ENCODE data around the gene DPP7. TPM values are rescaled to one million over a fixed set of nuclear protein-coding genes. Genes with fewer than 3 reads are reported as not detected.

Gene DPP7
- total RNA-seq, 1 experiment from 2014 or later: 230 TPM

- CTCF ChIA-PET: no interaction called here
- no peaks in the 10 kb centered on the region for H3K9me3 ChIP-seq
- DNase-seq: peak in 1 of 2 experiments; percentile 33
- Mint-ChIP-seq H3K4me1 (ENCODE audit: low read depth, unreplicated experiment) (peaks cover 9% of the 10 kb centered on the region), H3K36me3 (ENCODE audit: insufficient read depth, unreplicated experiment) (peaks cover 10% of the 10 kb centered on the region), H3K4me3 (ENCODE audit: unreplicated experiment) (no peak overlapping the region), H3K27me3 (ENCODE audit: insufficient read depth, unreplicated experiment) (no peaks in the 10 kb centered on the region), H3K27ac (ENCODE audit: unreplicated experiment) (no peak overlapping the region), H3K9me3 (ENCODE audit: unreplicated experiment) (no peaks in the 10 kb centered on the region)
- TF ChIP-seq CTCF (IDR thresholded peaks at IDR 0.05; ENCODE audit: insufficient read depth in 1 of 2, low read depth in 1 of 2, low read length in 1 of 2, severe bottlenecking in 1 of 2, unreplicated experiment in 1 of 2): no peak
- H3K27me3 ChIP-seq (replicated peaks; ENCODE audit: control insufficient read depth, insufficient read depth, low read length): no peaks in the 10 kb centered on the region
- no peak overlapping the region for H3K4me3 ChIP-seq (ENCODE audit: low read depth, low read length)
- intact Hi-C loops (cut with micrococcal nuclease; ENCODE audit: unreplicated experiment): no loop called here
- peaks cover 26% of the 10 kb centered on the region for H3K4me1 ChIP-seq
- POLR2A ChIA-PET: no interaction called here
- no peaks in the 10 kb centered on the region for H3K36me3 ChIP-seq (ENCODE audit: control insufficient read depth, insufficient read depth, low read length)
- no TSS peak for BruUV-seq (replicated peaks)
These were observed 39.8 kb downstream of the DPP7 start for GRCh38 chr9:137074657-137075274.

DNA sequence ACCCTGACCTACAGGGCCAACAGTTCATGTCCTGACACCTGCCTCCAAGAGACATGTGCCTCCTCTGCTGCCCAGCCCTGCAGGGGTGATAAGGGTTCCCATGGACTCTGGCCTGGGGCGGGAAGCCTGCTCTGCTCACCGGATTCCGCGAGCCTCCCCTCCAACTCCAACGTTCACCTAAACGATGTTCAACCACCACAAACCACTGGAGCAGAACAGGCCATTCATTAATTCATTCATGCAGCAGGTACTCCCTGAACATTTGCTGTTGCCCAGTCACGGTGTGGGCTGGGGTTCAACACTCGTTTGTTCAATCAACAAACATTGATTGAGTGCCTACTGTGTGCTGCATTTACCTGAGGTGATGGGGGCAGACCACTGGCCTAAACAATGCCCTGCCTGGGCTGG, 40.5 kb downstream of the DPP7 start:
- no peaks in the 10 kb centered on the region for H3K9me3 ChIP-seq
- H3K36me3 ChIP-seq (ENCODE audit: control insufficient read depth, insufficient read depth, low read length): no peaks in the 10 kb centered on the region
- ChIA-PET CTCF (no interaction called here), POLR2A (no interaction called here)
- Mint-ChIP-seq H3K27ac (ENCODE audit: unreplicated experiment) (no peak overlapping the region), H3K4me3 (ENCODE audit: unreplicated experiment) (no peak overlapping the region), H3K9me3 (ENCODE audit: unreplicated experiment) (no peaks in the 10 kb centered on the region), H3K36me3 (ENCODE audit: insufficient read depth, unreplicated experiment) (peaks cover 8% of the 10 kb centered on the region), H3K27me3 (ENCODE audit: insufficient read depth, unreplicated experiment) (no peaks in the 10 kb centered on the region), H3K4me1 (ENCODE audit: low read depth, unreplicated experiment) (peaks cover 9% of the 10 kb centered on the region)
- peaks cover 29% of the 10 kb centered on the region for H3K4me1 ChIP-seq
- intact Hi-C loops (cut with micrococcal nuclease; ENCODE audit: unreplicated experiment): no loop called here
- DNase-seq: peak in 1 of 2 experiments; percentile 64
- no peaks in the 10 kb centered on the region for H3K27me3 ChIP-seq (replicated peaks; ENCODE audit: control insufficient read depth, insufficient read depth, low read length)
- no peak for TF ChIP-seq CTCF (IDR thresholded peaks at IDR 0.05; ENCODE audit: insufficient read depth in 1 of 2, low read depth in 1 of 2, low read length in 1 of 2, severe bottlenecking in 1 of 2, unreplicated experiment in 1 of 2)
- BruUV-seq (replicated peaks): no TSS peak
- no peak overlapping the region for H3K4me3 ChIP-seq (ENCODE audit: low read depth, low read length)

DNA sequence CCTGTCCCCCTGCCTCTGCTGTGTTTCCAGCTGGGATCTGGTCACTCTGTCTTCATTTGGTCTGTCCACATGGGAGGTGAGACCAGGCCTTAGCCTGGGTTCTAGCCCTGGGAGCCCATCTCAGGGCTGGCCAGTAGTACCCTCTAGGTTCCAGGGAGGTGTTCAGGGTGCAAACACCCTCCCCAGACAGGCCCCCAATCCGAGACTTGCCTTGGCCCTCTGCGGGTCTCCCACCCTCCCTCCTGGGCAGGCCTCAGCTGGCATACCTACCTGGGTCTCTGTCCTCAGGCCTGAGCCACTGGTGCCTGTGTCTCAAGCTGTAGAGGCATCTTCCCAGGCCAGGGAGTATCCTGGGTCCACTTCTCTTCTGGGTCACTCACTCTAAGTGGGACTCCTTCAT, 43.3 kb downstream of the DPP7 start:
- peak in 1 of 2 experiments; percentile 34 for DNase-seq
- peaks cover 18% of the 10 kb centered on the region for H3K4me1 Mint-ChIP-seq (ENCODE audit: low read depth, unreplicated experiment)
- H3K4me3 Mint-ChIP-seq (ENCODE audit: unreplicated experiment): peak overlapping the region; percentile 68
- no TSS peak for BruUV-seq (replicated peaks)
- ChIA-PET POLR2A (interaction anchor here (1.0 to 1.9 kb wide), 4 partner anchors 15 to 169 kb away, joined by 3 to 24 read pairs (median 8); partner anchors contain the start of genes ENTPD2, MAN1B1 and TUBB4B), CTCF (interaction anchor here (0.7 to 5.2 kb wide), 10 partner anchors 11 to 182 kb away, joined by 4 to 42 read pairs (median 8); partner anchors contain the start of genes ABCA2, ANAPC2 and SSNA1)
- H3K27ac Mint-ChIP-seq (ENCODE audit: unreplicated experiment): peak overlapping the region; percentile 85
- TF ChIP-seq CTCF (IDR thresholded peaks at IDR 0.05; ENCODE audit: insufficient read depth in 1 of 2, low read depth in 1 of 2, low read length in 1 of 2, severe bottlenecking in 1 of 2, unreplicated experiment in 1 of 2): no peak
- peaks cover 18% of the 10 kb centered on the region for H3K36me3 Mint-ChIP-seq (ENCODE audit: insufficient read depth, unreplicated experiment)
- no peaks in the 10 kb centered on the region for H3K9me3 Mint-ChIP-seq (ENCODE audit: unreplicated experiment)
- no peaks in the 10 kb centered on the region for H3K27me3 Mint-ChIP-seq (ENCODE audit: insufficient read depth, unreplicated experiment)
- Histone ChIP-seq H3K4me3 (ENCODE audit: low read depth, low read length) (peak overlapping the region; percentile 80), H3K36me3 (ENCODE audit: control insufficient read depth, insufficient read depth, low read length) (0 out of 2 replicates have a peak, but pooled peaks cover 2% of the 10 kb centered on the region), H3K9me3 (no peaks in the 10 kb centered on the region), H3K27me3 (replicated peaks; ENCODE audit: control insufficient read depth, insufficient read depth, low read length) (no peaks in the 10 kb centered on the region), H3K4me1 (peaks cover 33% of the 10 kb centered on the region)
- intact Hi-C loops (cut with micrococcal nuclease; ENCODE audit: unreplicated experiment): no loop called here

Data from Caco-2 (cell line).